CD4-positive, alpha-beta T cell treated with Interleukin-17A for 1 hour (primary cell): ENCODE measurements around the gene TLR2.

ENCODE experiments used
- DNase-seq: peaks from one replicate; pipeline ENCODE4 v3.0.0-alpha.2; 2020

The TLR2 gene

GRCh38 chr4:153684182-153684970 is at the start of gene TLR2:
Gene TLR2 (plus strand): TSS chr4:153684280. CDS start chr4:153702908, 18,628 bp downstream.
- peak; percentile 68 for DNase-seq

GRCh38 chr4:153634738-153635353 is 49.2 kb upstream of the TLR2 start:
- peak; percentile 12 for DNase-seq

GRCh38 chr4:153635846-153636245 is 48.2 kb upstream of the TLR2 start:
- no peak for DNase-seq

- DNase-seq = no peak
Observed at GRCh38 chr4:153637201-153637600, 46.9 kb upstream of the TLR2 start.

- no peak for DNase-seq
Observed at GRCh38 chr4:153638011-153638410, 46.1 kb upstream of the TLR2 start.

GRCh38 chr4:153638999-153639398 is 45.1 kb upstream of the TLR2 start:
- no peak for DNase-seq

- DNase-seq = no peak
Observed at GRCh38 chr4:153639833-153640802, 44.0 kb upstream of the TLR2 start.

GRCh38 chr4:153641532-153641931 is 42.5 kb upstream of the TLR2 start:
- DNase-seq = no peak

GRCh38 chr4:153643406-153644383 is 40.4 kb upstream of the TLR2 start:
- DNase-seq = peak; percentile 73

GRCh38 chr4:153645183-153645582 is 38.9 kb upstream of the TLR2 start:
- no peak for DNase-seq

GRCh38 chr4:153646261-153646660 is 37.8 kb upstream of the TLR2 start:
- DNase-seq = no peak

- no peak for DNase-seq
Observed at GRCh38 chr4:153646978-153647377, 37.1 kb upstream of the TLR2 start.

- no peak for DNase-seq
Observed at GRCh38 chr4:153647975-153648374, 36.1 kb upstream of the TLR2 start.

- DNase-seq = no peak
Observed at GRCh38 chr4:153649572-153649991, 34.5 kb upstream of the TLR2 start.

GRCh38 chr4:153651116-153651515 is 33.0 kb upstream of the TLR2 start:
- no peak for DNase-seq

- peak; percentile 56 for DNase-seq
Observed at GRCh38 chr4:153651587-153651986, 32.5 kb upstream of the TLR2 start.

GRCh38 chr4:153652051-153652784 is 31.9 kb upstream of the TLR2 start:
- DNase-seq = no peak

GRCh38 chr4:153655002-153655541 is 29.0 kb upstream of the TLR2 start:
- no peak for DNase-seq

GRCh38 chr4:153655928-153656327 is 28.2 kb upstream of the TLR2 start:
- DNase-seq = no peak

GRCh38 chr4:153661215-153661822 is 22.8 kb upstream of the TLR2 start:
- peak; percentile 29 for DNase-seq

- no peak for DNase-seq
Observed at GRCh38 chr4:153661908-153662307, 22.2 kb upstream of the TLR2 start.
